OCI-LY1 (cell line): ENCODE measurements around the gene ITCH.

Experiments
- H2AFZ ChIP-seq: fragments of 200-600 bp; sonication (generic), shearing (Covaris generic); 2 replicates; pipeline ENCODE4 v1.6.0; 2014; ENCODE audit warnings: antibody characterized with exemption, mild to moderate bottlenecking, low read length
- H3F3A ChIP-seq: fragments of 200-600 bp; sonication (generic), shearing (Covaris generic); 2 replicates; pipeline ENCODE4 v1.6.0; 2014; ENCODE audit warnings: mild to moderate bottlenecking, antibody characterized with exemption, low read length, moderate library complexity; ENCODE audit not compliant: insufficient read depth
- H3K27ac ChIP-seq: fragments of 200-600 bp; sonication (generic); 2 replicates; pipeline ENCODE4 v1.5.1; 2014; ENCODE audit warnings: low read length, mixed run types, mild to moderate bottlenecking, low read depth; ENCODE audit not compliant: poor library complexity, severe bottlenecking
- H3K27me3 ChIP-seq: fragments of 200-600 bp; sonication (generic); 2 replicates; pipeline ENCODE4 v1.6.0; 2014; ENCODE audit warnings: antibody characterized with exemption, mild to moderate bottlenecking, low read length, moderate library complexity; ENCODE audit not compliant: insufficient read depth
- H3K36me3 ChIP-seq: fragments of 200-600 bp; sonication (generic); 2 replicates; pipeline ENCODE4 v1.6.1; 2014; ENCODE audit warnings: mild to moderate bottlenecking, antibody characterized with exemption, low read length, moderate library complexity, mixed read lengths; ENCODE audit not compliant: insufficient read depth
- H3K4me1 ChIP-seq: fragments of 200-600 bp; sonication (generic); 2 replicates; pipeline ENCODE4 v1.5.1; 2014; ENCODE audit warnings: mild to moderate bottlenecking, low read length, moderate library complexity; ENCODE audit not compliant: insufficient read depth, severe bottlenecking
- H3K4me2 ChIP-seq: fragments of 200-600 bp; sonication (generic), shearing (Covaris generic); 2 replicates; pipeline ENCODE4 v1.6.1; 2014; ENCODE audit warnings: low read length
- H3K4me3 ChIP-seq: fragments of 200-600 bp; sonication (generic); 2 replicates; pipeline ENCODE4 v1.5.1; 2014; ENCODE audit warnings: low read length, low read depth, mild to moderate bottlenecking, mixed read lengths; ENCODE audit not compliant: poor library complexity, severe bottlenecking
- H3K79me2 ChIP-seq: fragments of 200-600 bp; shearing (Covaris generic); 2 replicates; pipeline ENCODE4 v1.6.1; 2016; ENCODE audit warnings: mixed run types, low read length, mixed read lengths; ENCODE audit not compliant: insufficient read depth
- H3K9ac ChIP-seq: fragments of 200-600 bp; sonication (generic), shearing (Covaris generic); 2 replicates; pipeline ENCODE4 v1.6.1; 2014; ENCODE audit warnings: mild to moderate bottlenecking, low read length, mixed read lengths
- H3K9me2 ChIP-seq: fragments of 200-600 bp; sonication (generic), shearing (Covaris generic); 2 replicates; pipeline ENCODE4 v1.6.1; 2014; ENCODE audit warnings: low read depth, mild to moderate bottlenecking, low read length, mixed read lengths
- H3K9me3 ChIP-seq: fragments of 200-600 bp; shearing (Covaris generic); 2 replicates; pipeline ENCODE4 v1.6.1; 2014; ENCODE audit warnings: low read length, mixed read lengths
- H4K20me1 ChIP-seq: fragments of 200-600 bp; sonication (generic), shearing (Covaris generic); 2 replicates; pipeline ENCODE4 v1.6.0; 2016; ENCODE audit warnings: mild to moderate bottlenecking, low read length; ENCODE audit not compliant: insufficient read depth
- EZH2 ChIP-seq: fragments of 200-600 bp; sonication (generic), shearing (Covaris generic); IDR thresholded peaks from 2 replicates; pipeline ENCODE4 v1.8.0; 2017; ENCODE audit warnings: borderline replicate concordance, mixed run types, mild to moderate bottlenecking, antibody characterized with exemption, low read length, moderate library complexity, mixed read lengths
- TF ChIP-seq, protein P1 (sequence below): fragments of 200-600 bp; sonication (generic), shearing (Covaris generic); IDR thresholded peaks from 2 replicates; pipeline ENCODE4 v1.5.1; 2017; ENCODE audit warnings: mild to moderate bottlenecking, antibody characterized with exemption, low read length, moderate library complexity, mixed read lengths

ITCH gene

DNA sequence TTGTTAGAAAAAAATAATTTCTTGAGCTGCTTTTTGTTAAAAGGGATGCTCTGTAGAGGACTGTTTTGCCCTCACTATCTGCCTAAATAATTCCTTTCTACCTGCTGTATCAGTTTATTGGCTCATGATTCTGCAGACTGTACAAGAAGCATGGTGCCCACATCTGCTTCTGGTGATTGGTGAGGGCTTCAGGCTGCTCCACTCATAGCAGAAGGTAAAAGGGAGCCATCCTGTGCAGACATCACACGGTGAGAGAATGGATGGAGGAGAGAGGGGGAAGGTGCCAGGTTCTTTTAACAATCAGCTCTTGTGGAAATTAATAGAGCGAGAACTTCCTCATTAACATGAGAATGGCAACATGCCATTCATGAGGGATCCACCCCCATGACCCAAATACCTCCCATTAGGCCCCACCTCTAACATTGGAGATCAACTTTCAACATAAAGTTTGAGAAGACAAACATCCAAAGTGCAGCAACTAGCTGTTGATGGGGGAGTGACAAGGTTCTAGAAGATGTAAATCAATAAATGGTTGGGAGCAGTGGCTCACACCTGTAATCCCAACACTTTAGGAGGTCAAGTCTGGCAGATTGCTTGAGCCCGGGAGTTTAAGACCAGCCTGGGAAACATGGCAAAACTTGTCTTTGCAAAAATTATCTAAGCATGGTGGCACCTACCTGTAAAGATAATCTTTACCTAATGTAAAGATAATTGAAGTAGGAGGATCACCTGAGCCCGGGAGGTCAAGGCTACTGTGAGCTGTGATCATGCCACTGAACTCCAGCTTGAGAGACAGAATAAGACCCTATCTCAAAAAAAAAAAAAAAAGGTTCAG, 44.2 kb upstream of the ITCH start:
- TF ChIP-seq, protein P1, sequence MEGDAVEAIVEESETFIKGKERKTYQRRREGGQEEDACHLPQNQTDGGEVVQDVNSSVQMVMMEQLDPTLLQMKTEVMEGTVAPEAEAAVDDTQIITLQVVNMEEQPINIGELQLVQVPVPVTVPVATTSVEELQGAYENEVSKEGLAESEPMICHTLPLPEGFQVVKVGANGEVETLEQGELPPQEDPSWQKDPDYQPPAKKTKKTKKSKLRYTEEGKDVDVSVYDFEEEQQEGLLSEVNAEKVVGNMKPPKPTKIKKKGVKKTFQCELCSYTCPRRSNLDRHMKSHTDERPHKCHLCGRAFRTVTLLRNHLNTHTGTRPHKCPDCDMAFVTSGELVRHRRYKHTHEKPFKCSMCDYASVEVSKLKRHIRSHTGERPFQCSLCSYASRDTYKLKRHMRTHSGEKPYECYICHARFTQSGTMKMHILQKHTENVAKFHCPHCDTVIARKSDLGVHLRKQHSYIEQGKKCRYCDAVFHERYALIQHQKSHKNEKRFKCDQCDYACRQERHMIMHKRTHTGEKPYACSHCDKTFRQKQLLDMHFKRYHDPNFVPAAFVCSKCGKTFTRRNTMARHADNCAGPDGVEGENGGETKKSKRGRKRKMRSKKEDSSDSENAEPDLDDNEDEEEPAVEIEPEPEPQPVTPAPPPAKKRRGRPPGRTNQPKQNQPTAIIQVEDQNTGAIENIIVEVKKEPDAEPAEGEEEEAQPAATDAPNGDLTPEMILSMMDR = no peak
- TF ChIP-seq EZH2 = no peak
- H3K79me2 ChIP-seq = no peaks in the 10 kb centered on the region
- no peak overlapping the region for H3K4me3 ChIP-seq
- no peak overlapping the region for H2AFZ ChIP-seq
- H3K4me1 ChIP-seq = no peaks in the 10 kb centered on the region
- H3K36me3 ChIP-seq = no peaks in the 10 kb centered on the region
- no peaks in the 10 kb centered on the region for H4K20me1 ChIP-seq
- H3K27ac ChIP-seq = no peak overlapping the region
- H3K27me3 ChIP-seq = no peaks in the 10 kb centered on the region
- no peak overlapping the region for H3K9ac ChIP-seq
- H3K4me2 ChIP-seq = no peak overlapping the region
- no peaks in the 10 kb centered on the region for H3K9me3 ChIP-seq
- H3K9me2 ChIP-seq = no peaks in the 10 kb centered on the region
- H3F3A ChIP-seq = no peaks in the 10 kb centered on the region

DNA sequence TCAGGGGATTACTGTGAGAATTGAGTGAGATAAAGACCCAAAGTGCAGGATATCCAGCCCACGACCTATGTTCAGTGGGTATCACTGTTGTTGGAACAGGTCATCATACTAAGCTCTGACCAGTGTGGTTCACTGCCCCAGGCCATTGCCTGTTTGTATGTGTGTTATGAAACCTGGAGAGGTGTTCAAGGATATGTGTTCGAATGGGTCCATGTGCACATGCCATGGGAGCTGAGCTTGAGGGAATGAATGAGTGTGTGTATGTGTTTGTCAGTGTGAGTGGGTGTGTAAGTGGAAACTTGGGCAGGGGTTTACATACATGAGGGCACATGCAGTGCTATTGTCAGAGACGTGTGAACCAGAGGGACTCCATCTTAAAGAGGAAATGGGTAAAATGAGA, 42.2 kb upstream of the ITCH start:
- H3K9ac ChIP-seq = no peak overlapping the region
- H3K4me1 ChIP-seq = no peaks in the 10 kb centered on the region
- no peaks in the 10 kb centered on the region for H3K9me2 ChIP-seq
- no peak overlapping the region for H2AFZ ChIP-seq
- H3K4me2 ChIP-seq = no peak overlapping the region
- no peak overlapping the region for H3K27ac ChIP-seq
- H3K36me3 ChIP-seq = no peaks in the 10 kb centered on the region
- no peaks in the 10 kb centered on the region for H3F3A ChIP-seq
- H4K20me1 ChIP-seq = no peaks in the 10 kb centered on the region
- H3K4me3 ChIP-seq = no peak overlapping the region
- H3K27me3 ChIP-seq = no peaks in the 10 kb centered on the region
- H3K79me2 ChIP-seq = no peaks in the 10 kb centered on the region
- H3K9me3 ChIP-seq = no peaks in the 10 kb centered on the region
- TF ChIP-seq EZH2 = no peak
- TF ChIP-seq, protein P1 = no peak

DNA sequence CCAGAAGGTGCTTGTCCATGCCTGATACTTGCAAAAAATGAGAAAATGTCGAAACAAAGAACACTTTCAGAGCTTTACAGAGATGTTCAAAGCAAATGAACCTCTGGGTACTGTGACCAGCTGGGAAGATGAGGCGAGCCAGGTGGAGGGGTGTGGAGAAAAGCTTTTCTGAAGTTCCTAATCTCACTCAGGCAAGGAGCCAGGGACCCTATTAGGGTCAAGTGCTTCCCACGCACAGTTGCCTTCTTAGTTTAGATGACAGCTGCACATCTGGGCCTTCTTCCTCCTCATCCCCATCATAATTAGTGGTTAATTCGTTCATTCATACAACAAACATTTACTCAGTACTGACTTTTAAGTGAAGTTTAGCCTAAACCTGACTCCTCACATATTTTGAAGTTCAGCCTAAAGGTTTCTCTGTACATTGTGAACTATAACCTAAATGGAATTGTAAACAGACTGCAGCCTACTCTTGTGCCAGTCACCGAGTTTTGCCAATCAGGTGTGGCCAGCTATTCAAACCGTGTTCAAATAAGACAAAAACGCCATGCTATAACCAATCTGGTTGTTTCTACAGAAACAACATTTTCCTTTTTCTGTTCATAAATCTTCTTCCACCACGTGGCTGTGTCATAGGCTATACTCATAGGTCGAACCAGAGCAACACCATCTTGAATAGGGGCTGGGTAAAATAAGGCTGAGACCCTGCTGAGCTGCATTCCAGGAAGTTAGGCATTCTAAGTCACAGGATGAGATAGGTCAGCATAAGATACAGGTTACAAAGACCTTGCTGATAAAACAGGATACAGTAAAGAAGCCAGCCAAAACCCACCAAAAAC, 40.6 kb upstream of the ITCH start:
- no peak overlapping the region for H3K4me2 ChIP-seq
- no peaks in the 10 kb centered on the region for H3K9me3 ChIP-seq
- no peaks in the 10 kb centered on the region for H3K36me3 ChIP-seq
- H2AFZ ChIP-seq = no peak overlapping the region
- H3K27me3 ChIP-seq = no peaks in the 10 kb centered on the region
- H3K4me3 ChIP-seq = no peak overlapping the region
- H3K4me1 ChIP-seq = no peaks in the 10 kb centered on the region
- no peaks in the 10 kb centered on the region for H3F3A ChIP-seq
- no peaks in the 10 kb centered on the region for H4K20me1 ChIP-seq
- H3K79me2 ChIP-seq = no peaks in the 10 kb centered on the region
- H3K27ac ChIP-seq = no peak overlapping the region
- H3K9ac ChIP-seq = no peak overlapping the region
- no peaks in the 10 kb centered on the region for H3K9me2 ChIP-seq
- no peak for TF ChIP-seq EZH2
- TF ChIP-seq, protein P1 = no peak
